GM12865 (cell line): ENCODE data around the gene PDIA4.

Experiments used
- DNase-seq: peaks from one replicate; pipeline ENCODE4 v3.0.0; 2010; ENCODE audit warnings: low read depth
- H3K4me3 ChIP-seq: 2 replicates; pipeline ENCODE4 v1.5.1; 2011; ENCODE audit warnings: mild to moderate bottlenecking, low read depth, low read length, control low read depth
- CTCF ChIP-seq: IDR thresholded peaks from 2 replicates; pipeline ENCODE4 v1.5.1; 2011; ENCODE audit warnings: low read length, control low read depth, low read depth, inconsistent platforms; ENCODE audit not compliant: insufficient read depth; ENCODE audit errors: missing control alignments

Gene PDIA4

GRCh38 chr7:149003560-149004305 lies 24.6 kb downstream of the PDIA4 start:
- TF ChIP-seq CTCF = no peak
- no peak overlapping the region for H3K4me3 ChIP-seq
- DNase-seq = no peak

GRCh38 chr7:149003018-149003417 lies 25.3 kb downstream of the PDIA4 start:
- DNase-seq = no peak

DNA sequence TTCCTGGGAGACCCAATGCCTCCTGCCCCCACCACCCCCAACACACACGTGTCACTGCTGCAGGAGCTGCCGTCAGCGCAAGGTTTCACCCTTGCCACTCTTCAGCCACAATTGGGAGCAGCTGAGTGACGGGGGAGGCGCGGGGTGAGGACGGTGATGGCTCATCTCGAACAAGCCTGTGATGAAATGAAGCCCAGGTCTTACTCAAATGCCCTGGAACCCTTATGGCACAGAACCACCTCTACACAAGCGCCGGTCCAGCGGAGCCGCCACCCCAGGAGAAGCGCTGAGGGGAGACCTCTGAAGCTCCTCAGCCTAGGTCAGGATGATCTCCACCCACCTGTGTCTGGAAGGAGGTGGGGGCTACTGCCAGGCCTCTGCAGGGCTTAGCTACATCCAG lies 25.7 kb downstream of the PDIA4 start:
- no peak overlapping the region for H3K4me3 ChIP-seq
- no peak for DNase-seq
- TF ChIP-seq CTCF = no peak

More at GRCh38 chr7:149003018-149003417, 25.3 kb downstream of the PDIA4 start:
- no peak for TF ChIP-seq CTCF
- no peak overlapping the region for H3K4me3 ChIP-seq

DNA sequence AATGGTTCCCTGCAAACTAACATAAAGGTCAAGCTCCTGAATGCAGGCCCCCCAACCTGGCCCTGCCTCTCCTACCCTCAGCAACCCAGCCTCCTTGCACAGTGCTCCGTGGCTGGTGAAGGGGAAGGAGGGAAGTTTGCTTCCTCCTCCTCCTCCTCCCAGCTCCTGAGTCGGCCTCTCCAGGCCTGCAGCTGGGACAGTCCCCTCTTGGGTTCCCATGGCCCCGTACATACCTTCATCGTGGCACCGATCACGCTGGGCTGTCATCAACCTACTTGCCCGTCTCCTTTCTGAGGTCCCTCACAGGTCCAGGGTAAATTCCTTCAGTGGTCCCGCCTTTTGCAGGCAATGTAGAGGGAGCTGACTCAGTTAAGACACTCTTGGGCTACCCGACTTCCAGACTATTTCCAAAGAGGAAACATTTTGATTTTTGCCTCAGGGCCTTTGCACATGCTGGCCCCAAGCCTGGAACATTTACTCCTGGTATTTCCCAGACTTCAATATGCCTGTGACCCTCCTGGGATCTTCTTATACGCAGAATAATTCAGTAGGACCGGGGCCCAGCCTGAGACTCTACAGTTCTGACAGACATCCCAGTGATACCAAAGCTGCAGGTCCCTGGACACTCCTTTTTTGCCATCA lies 26.8 kb downstream of the PDIA4 start:
- H3K4me3 ChIP-seq = no peak overlapping the region
- TF ChIP-seq CTCF = no peak
- DNase-seq = no peak

GRCh38 chr7:149000961-149001360 lies 27.3 kb downstream of the PDIA4 start:
- H3K4me3 ChIP-seq = no peak overlapping the region
- no peak for DNase-seq
- TF ChIP-seq CTCF = no peak

- no peak for TF ChIP-seq CTCF
- no peak overlapping the region for H3K4me3 ChIP-seq
- DNase-seq = no peak
Observed at GRCh38 chr7:148999192-148999591, 29.1 kb downstream of the PDIA4 start.
